K562 (cell line): Measurements from ENCODE around the gene TMC5. TPM values are rescaled to one million over a fixed set of nuclear protein-coding genes. Genes with fewer than 3 reads are reported as not detected.

Experiments used
- AFF4 ChIP-seq: sonication (generic); formaldehyde crosslinking; IDR thresholded peaks from 2 replicates; pipeline ENCODE4 v1.8.0; 2023; ENCODE audit warnings: mild to moderate bottlenecking, missing genetic modification reagents
- REST ChIP-seq, 2 experiments: fragments of 450-650 bp; formaldehyde crosslinking in 1 of 2; IDR thresholded peaks; 2 replicates each; pipeline versions ENCODE4 v1.4.0 to v1.6.1; 2014 to 2020; ENCODE audit warnings: mild to moderate bottlenecking in 2 of 2, borderline replicate concordance in 1 of 2, low read depth in 1 of 2
- polyA plus RNA-seq, 8 experiments: library from polyadenylated mRNA; depleted of rRNA in 4 of 8; stranded (reverse) in 5 of 8; unstranded in 3 of 8; fragments of >200 nt; fragmentation: Nextera tagmentation in 2 of 8; fragmentation: Illumina TruSeq in 1 of 8; extraction: Ambion mirVana in 2 of 8; extraction: Trizol in 1 of 8; gene quantifications; 2 replicates each; pipeline versions ENCODE4 v1.2.1 to v1.2.3, GENCODE V29; 2011 to 2014; ENCODE audit warnings: inconsistent platforms in 1 of 8, missing spikeins in 1 of 8
- total RNA-seq, 7 experiments: library from RNA; depleted of rRNA in 6 of 7; stranded (reverse); fragments of >200 nt in 6 of 7; fragmentation: Illumina TruSeq in 2 of 7; extraction: Trizol in 2 of 7; gene quantifications; 2 replicates each; pipeline versions ENCODE4 v1.2.1 to v1.2.3, GENCODE V29; 2011 to 2021; ENCODE audit warnings: low replicate concordance in 1 of 7

Gene TMC5
- total and polyA plus RNA-seq, 9 of the 15 experiments (the other 6 are each of a cell fraction or from before 2014, with no cell fraction given), result 0.83 to 2.6 (median 1.6) TPM

- no peak for TF ChIP-seq AFF4 (CRISPR knock-in tag)
- TF ChIP-seq REST (IDR thresholded peaks at IDR 0.05; ENCODE audit: borderline replicate concordance), result no peak
- TF ChIP-seq REST (CRISPR knock-in tag; IDR thresholded peaks at IDR 0.05; ENCODE audit: low read depth), result no peak
- TF ChIP-seq, all 486 proteins: peak for 0
Measured at GRCh38 chr16:19415918-19416317, 1.8 kb upstream of the TMC5 start (continued).
